ENCODE measurements around the gene GDF10. TPM values are rescaled to one million over a fixed set of nuclear protein-coding genes. Genes with fewer than 3 reads are reported as not detected.

The GDF10 gene
- total RNA-seq, 4 donors from 2014 or later = 0.29 to 12.6 (median 0.57) TPM

DNA sequence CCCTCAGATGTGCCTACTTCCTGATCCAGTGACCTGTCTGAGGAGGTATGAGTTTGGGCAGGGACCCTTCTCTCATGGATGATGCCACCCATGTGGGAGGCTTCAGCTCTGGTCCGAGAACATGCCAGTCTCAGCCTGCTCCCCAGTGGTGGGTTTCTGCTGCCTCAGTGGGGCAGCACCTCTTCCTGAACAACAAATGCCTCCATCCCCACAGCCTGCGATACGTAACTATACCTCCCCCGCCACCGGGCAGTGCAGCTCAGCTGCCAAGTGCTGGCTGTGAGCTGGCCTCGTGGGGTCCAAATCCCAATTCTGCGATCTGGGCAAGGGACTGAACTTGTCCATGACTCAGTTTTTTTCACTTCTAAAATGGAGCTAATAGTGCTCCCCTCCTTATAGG lies 3.1 kb downstream of the GDF10 start:
- 87 to 90% methylated on average over 5 to 7 of the region's 7 CpGs for WGBS, 2 donors
- TF ChIP-seq, protein P1, sequence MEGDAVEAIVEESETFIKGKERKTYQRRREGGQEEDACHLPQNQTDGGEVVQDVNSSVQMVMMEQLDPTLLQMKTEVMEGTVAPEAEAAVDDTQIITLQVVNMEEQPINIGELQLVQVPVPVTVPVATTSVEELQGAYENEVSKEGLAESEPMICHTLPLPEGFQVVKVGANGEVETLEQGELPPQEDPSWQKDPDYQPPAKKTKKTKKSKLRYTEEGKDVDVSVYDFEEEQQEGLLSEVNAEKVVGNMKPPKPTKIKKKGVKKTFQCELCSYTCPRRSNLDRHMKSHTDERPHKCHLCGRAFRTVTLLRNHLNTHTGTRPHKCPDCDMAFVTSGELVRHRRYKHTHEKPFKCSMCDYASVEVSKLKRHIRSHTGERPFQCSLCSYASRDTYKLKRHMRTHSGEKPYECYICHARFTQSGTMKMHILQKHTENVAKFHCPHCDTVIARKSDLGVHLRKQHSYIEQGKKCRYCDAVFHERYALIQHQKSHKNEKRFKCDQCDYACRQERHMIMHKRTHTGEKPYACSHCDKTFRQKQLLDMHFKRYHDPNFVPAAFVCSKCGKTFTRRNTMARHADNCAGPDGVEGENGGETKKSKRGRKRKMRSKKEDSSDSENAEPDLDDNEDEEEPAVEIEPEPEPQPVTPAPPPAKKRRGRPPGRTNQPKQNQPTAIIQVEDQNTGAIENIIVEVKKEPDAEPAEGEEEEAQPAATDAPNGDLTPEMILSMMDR (IDR thresholded peaks at IDR 0.05) = no peak
- TF ChIP-seq POLR2A (IDR thresholded peaks at IDR 0.05) = no peak
- H3K27me3 ChIP-seq = peaks cover 0 to 84% (median 5%) of the 10 kb centered on the region in 4 donors

DNA sequence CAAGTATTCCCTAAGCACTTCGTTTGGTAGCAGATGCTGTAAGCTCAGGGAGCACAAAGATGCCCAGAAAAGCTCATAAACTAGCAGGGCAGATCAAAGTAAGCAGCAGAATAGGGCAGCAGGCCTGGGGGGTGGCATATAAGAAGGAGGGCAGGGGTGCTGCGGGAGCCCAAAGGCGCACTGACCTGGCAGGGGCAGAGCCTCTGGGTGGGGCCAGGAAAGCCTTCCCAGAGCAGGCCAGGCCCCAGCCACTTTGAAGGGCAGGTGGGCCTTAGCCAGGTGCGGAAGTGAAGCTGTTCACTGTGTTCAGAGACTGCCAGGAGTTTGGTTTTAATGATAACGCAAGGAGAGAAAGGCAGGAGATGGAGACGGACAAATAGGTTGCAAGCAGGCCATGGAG lies 3.9 kb downstream of the GDF10 start:
- H3K27ac ChIP-seq = no peak overlapping the region
- H3K27me3 ChIP-seq = peaks cover 0 to 81% (median 5%) of the 10 kb centered on the region in 4 donors
- no peak overlapping the region for H3K4me3 ChIP-seq
- peaks cover 0 to 22% (median 11%) of the 10 kb centered on the region in 3 donors for H3K4me1 ChIP-seq
- no peak for TF ChIP-seq POLR2A (IDR thresholded peaks at IDR 0.05)
- TF ChIP-seq, protein P1 (IDR thresholded peaks at IDR 0.05) = no peak
- DNase-seq = no peak
- H3K36me3 ChIP-seq = no peaks in the 10 kb centered on the region
- intact Hi-C loops (cut with DNase I) = no loop called here
- H3K9me3 ChIP-seq = no peaks in the 10 kb centered on the region
- 80 to 89% methylated on average over 6 of the region's 6 CpGs for WGBS, 2 donors

More for the DNA sequence above, 3.1 kb downstream of the GDF10 start:
- Histone ChIP-seq H3K27ac (no peak overlapping the region), H3K4me3 (no peak overlapping the region), H3K36me3 (no peaks in the 10 kb centered on the region), H3K4me1 (peaks cover 0 to 22% (median 11%) of the 10 kb centered on the region in 3 donors), H3K9me3 (no peaks in the 10 kb centered on the region)
- intact Hi-C loops (cut with DNase I) = no loop called here
- no peak for DNase-seq

DNA sequence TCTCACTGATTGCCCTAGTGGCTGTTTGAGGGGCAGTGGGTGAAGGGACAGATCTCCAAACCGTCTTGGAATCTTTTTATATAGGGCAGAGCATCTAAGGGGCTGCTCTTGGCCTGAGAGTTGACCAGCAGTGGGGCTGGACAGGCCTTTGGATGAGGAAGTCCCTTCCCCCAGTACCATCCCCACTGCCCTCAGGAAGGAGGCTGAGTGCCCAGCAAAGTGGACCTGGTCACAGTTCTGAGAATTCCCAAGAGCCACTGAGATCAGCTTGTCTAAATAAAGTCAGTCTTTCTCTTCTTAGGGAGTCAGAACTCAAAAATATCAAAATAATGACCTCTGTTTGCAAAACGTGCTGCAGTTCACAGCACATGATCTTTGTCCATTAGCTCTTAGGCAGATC lies 5.6 kb downstream of the GDF10 start:
- Histone ChIP-seq H3K4me1 (peaks cover 0 to 11% (median 2%) of the 10 kb centered on the region in 3 donors), H3K36me3 (no peaks in the 10 kb centered on the region), H3K27ac (no peak overlapping the region), H3K27me3 (peaks cover 0 to 66% (median 2%) of the 10 kb centered on the region in 4 donors), H3K9me3 (no peaks in the 10 kb centered on the region), H3K4me3 (no peak overlapping the region)
- intact Hi-C loops (cut with DNase I) = no loop called here
- WGBS, 2 donors = 25 to 37% methylated on average over 2 of the region's 2 CpGs
- no peak for TF ChIP-seq POLR2A (IDR thresholded peaks at IDR 0.05)
- TF ChIP-seq, protein P1 (IDR thresholded peaks at IDR 0.05) = no peak
- DNase-seq = no peak

DNA sequence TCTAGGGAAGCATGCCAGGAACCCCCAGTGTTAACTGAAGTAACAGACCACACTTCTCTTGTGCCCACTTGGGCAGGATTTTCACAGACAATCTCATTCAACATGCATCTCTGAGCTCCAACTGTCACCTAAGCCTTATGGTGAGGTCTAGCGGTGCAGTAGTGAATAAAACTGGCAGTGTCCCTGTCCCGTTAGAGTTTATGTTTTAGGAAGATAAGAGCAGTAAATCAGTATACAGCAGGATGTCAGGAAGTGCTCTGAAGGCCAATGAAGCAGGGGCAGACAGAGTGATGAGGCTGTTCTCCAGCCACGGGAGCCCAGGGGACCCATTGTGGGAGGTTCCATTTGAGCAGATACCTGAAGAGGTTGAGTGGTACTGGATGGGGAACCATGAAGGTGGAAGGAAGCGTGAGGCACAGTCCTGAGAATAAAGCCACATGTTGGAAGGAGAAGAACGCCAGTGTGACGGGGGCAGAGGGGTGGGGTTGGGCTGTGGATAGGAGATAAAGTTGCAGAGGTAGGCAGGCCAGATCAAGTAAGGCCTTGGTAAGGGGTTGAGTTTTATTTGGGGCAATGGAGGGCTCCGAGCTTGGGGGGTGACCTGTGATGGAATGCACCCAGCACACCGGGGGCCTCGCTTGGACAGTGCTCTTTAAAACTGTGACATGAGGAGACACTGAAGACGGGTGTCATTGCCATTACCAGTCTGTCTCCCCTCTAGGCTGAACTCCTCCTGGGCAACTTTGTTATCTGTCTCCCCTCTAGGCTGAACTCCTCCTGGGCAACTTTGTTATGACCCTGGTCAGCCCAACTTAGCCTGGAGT lies 6.6 kb downstream of the GDF10 start:
- no peak for DNase-seq
- Histone ChIP-seq H3K9me3 (no peaks in the 10 kb centered on the region), H3K36me3 (no peaks in the 10 kb centered on the region), H3K27ac (no peak overlapping the region), H3K4me3 (no peak overlapping the region), H3K27me3 (peaks cover 0 to 55% (median 0%) of the 10 kb centered on the region in 4 donors), H3K4me1 (peaks cover 3 to 10% (median 6%) of the 10 kb centered on the region in 3 donors)
- intact Hi-C loops (cut with DNase I) = no loop called here
- TF ChIP-seq, protein P1 (IDR thresholded peaks at IDR 0.05) = no peak
- no peak for TF ChIP-seq POLR2A (IDR thresholded peaks at IDR 0.05)
- WGBS, 2 donors = 71 to 77% methylated on average over 8 to 10 of the region's 10 CpGs

DNA sequence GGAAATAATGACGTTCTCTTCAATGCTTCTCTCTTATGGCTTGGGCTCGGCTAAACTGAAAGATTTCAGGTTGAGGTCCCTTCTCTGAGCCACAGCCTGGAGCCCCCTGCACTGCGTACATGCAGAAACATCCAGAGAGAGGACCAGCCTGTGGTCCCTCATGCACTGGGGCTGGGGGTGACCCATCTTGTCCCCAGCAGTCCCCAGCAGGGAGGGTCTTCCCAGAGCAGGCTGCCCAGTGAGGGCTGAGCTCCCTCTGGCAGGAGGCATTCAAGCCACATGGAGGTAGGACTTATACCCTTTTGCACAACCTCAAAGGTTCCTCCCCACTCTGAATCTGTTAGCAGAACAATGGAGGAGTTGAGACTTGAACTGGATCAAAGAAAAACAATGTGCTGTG lies 7.4 kb downstream of the GDF10 start:
- H3K9me3 ChIP-seq = no peaks in the 10 kb centered on the region
- intact Hi-C loops (cut with DNase I) = no loop called here
- TF ChIP-seq, protein P1 (IDR thresholded peaks at IDR 0.05) = no peak
- no peak for TF ChIP-seq POLR2A (IDR thresholded peaks at IDR 0.05)
- 70 to 91% methylated on average over 3 of the region's 3 CpGs for WGBS, 2 donors
- peaks cover 0 to 47% (median 0%) of the 10 kb centered on the region in 4 donors for H3K27me3 ChIP-seq
- peaks cover 10 to 16% (median 11%) of the 10 kb centered on the region in 3 donors for H3K4me1 ChIP-seq
- no peaks in the 10 kb centered on the region for H3K36me3 ChIP-seq
- DNase-seq = no peak
- H3K4me3 ChIP-seq = no peak overlapping the region
- no peak overlapping the region for H3K27ac ChIP-seq

All from esophagus squamous epithelium (tissue), 5 donors.